ENCODE measurements around the gene GORAB. TPM values are rescaled to one million over a fixed set of nuclear protein-coding genes. Genes with fewer than 3 reads are reported as not detected.

GORAB gene
- total and polyA plus RNA-seq, 2 of the 13 experiments (the other 11 are each of a cell fraction or from before 2014, with no cell fraction given) = 6.6 to 9.2 TPM

DNA sequence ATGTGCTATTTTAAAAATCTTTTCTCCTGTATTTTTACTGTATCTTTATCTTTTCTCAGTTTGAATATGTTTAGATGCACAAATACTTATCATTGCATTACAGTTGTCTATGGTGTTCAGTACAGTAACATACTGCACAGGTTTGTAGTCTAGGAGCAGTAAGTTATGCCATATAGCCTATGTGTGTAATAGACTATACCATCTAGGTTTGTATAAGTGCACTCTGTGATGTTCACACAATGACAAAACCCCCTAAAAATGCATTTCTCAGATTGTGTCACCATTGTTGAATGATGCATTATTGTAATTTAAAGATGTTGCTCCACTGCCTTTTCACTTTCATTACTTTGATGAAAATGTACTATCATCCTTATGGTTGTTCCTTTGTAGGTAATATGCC is 67.1 kb downstream of the GORAB start:
- H3K27ac ChIP-seq (ENCODE audit: extremely low read length, insufficient read depth, low read length) = no peak overlapping the region
- no peak overlapping the region for H3K4me3 ChIP-seq (replicated peaks in 1 of 3; ENCODE audit: insufficient read depth in 1 of 3, low read depth in 2 of 3, low read length in 3 of 3)
- FAIRE-seq (no peak), DNase-seq (ENCODE audit: low spot score) (no peak), ATAC-seq (no peak)
- no peaks in the 10 kb centered on the region for H4K20me1 ChIP-seq (ENCODE audit: insufficient read depth, low read length)
- no peaks in the 10 kb centered on the region for H3K27me3 ChIP-seq (ENCODE audit: control insufficient read depth in 1 of 2, insufficient read depth in 2 of 2, low read length in 2 of 2)
- no peak overlapping the region for H3K9ac ChIP-seq (ENCODE audit: insufficient read depth, low read depth, low read length)
- in situ Hi-C loops (cut with HindIII; ENCODE audit: extremely low pct_ligation_motif_present, low pct_unique_long_range_greater_than_20kb) (no loop called here), intact Hi-C loops (cut with micrococcal nuclease; ENCODE audit: unreplicated experiment) (no loop called here)
- H2AFZ ChIP-seq (ENCODE audit: low read length) = no peak overlapping the region
- ChIA-PET CTCF (ENCODE audit: low intra/inter-chr PET ratio, low total read pairs) (no interaction called here), POLR2A (no interaction called here)
- no TSS peak for BruUV-seq (replicated peaks)
- H3K4me1 ChIP-seq (ENCODE audit: insufficient read depth, low read length) = no peaks in the 10 kb centered on the region
- H3K36me3 ChIP-seq (replicated peaks in 1 of 2; ENCODE audit: control insufficient read depth in 1 of 2, insufficient read depth in 2 of 2, low read length in 2 of 2) = no peaks in the 10 kb centered on the region
- no peak overlapping the region for H3K4me2 ChIP-seq (ENCODE audit: low read depth, low read length)
- no peaks in the 10 kb centered on the region for H3K79me2 ChIP-seq (ENCODE audit: insufficient read depth, low read length)
- H3K9me3 ChIP-seq (ENCODE audit: low read length) = peaks cover 16% of the 10 kb centered on the region
- no peak for TF ChIP-seq ZNF7 (CRISPR knock-in tag; IDR thresholded peaks at IDR 0.05)
- TF ChIP-seq RBM39 (IDR thresholded peaks at IDR 0.05; ENCODE audit: low read depth, low read length, poor library complexity, severe bottlenecking) = no peak
- no peak for TF ChIP-seq NKX3-1 (CRISPR knock-in tag; IDR thresholded peaks at IDR 0.05)
- TF ChIP-seq ATAD3A (CRISPR knock-in tag; IDR thresholded peaks at IDR 0.05) = no peak
- TF ChIP-seq PRMT3 (CRISPR knock-in tag; IDR thresholded peaks at IDR 0.05; ENCODE audit: borderline replicate concordance, low read depth) = no peak
- TF ChIP-seq ZNF251 (CRISPR knock-in tag; IDR thresholded peaks at IDR 0.05) = no peak
- TF ChIP-seq ZBTB3 (CRISPR knock-in tag; IDR thresholded peaks at IDR 0.05; ENCODE audit: borderline replicate concordance, low read depth) = no peak
- no peak for TF ChIP-seq RFX1 (IDR thresholded peaks at IDR 0.05)
- TF ChIP-seq PBX2 (CRISPR knock-in tag; IDR thresholded peaks at IDR 0.05) = no peak
- TF ChIP-seq SKI (IDR thresholded peaks at IDR 0.05; ENCODE audit: partially characterized antibody) = no peak
- TF ChIP-seq ZNF547 (CRISPR knock-in tag; IDR thresholded peaks at IDR 0.05) = no peak
- TF ChIP-seq MIXL1 (CRISPR knock-in tag; IDR thresholded peaks at IDR 0.05) = no peak
- TF ChIP-seq ZNF574 (CRISPR knock-in tag; IDR thresholded peaks at IDR 0.05) = no peak
- TF ChIP-seq CTCF (CRISPR knock-in tag; IDR thresholded peaks at IDR 0.05) = no peak
- TF ChIP-seq KLF9 (CRISPR knock-in tag; IDR thresholded peaks at IDR 0.05; ENCODE audit: low read depth) = no peak
- TF ChIP-seq ASH2L (IDR thresholded peaks at IDR 0.05; ENCODE audit: insufficient read length, low read depth, low read length) = no peak
- no peak for TF ChIP-seq TBX2 (CRISPR knock-in tag; IDR thresholded peaks at IDR 0.05; ENCODE audit: borderline replicate concordance)
- no peak for TF ChIP-seq KDM5A (IDR thresholded peaks at IDR 0.05; ENCODE audit: borderline replicate concordance, low read length)
- TF ChIP-seq MXD4 (CRISPR knock-in tag; IDR thresholded peaks at IDR 0.05) = no peak

Data from HepG2 (cell line).